ENCODE results near the gene PRKCZ. TPM values are rescaled to one million over a fixed set of nuclear protein-coding genes. Genes with fewer than 3 reads are reported as not detected.
"Not testable (repeated sequence)": the region's sequence is repeated elsewhere in the genome, so short reads cannot be mapped to it uniquely, and the experiment has no call there.

The PRKCZ gene
- total RNA-seq, 1 donor from 2014 or later = 41.6 TPM

GRCh38 chr1:2115008-2115641 lies 64.9 kb downstream of the PRKCZ start:
- DNase-seq (ENCODE audit: low spot score) = no peak

GRCh38 chr1:2115702-2116341 lies 65.6 kb downstream of the PRKCZ start:
- DNase-seq (ENCODE audit: low spot score) = no peak

GRCh38 chr1:2119886-2120285 lies 69.7 kb downstream of the PRKCZ start:
- no peak for DNase-seq (ENCODE audit: low spot score)

DNA sequence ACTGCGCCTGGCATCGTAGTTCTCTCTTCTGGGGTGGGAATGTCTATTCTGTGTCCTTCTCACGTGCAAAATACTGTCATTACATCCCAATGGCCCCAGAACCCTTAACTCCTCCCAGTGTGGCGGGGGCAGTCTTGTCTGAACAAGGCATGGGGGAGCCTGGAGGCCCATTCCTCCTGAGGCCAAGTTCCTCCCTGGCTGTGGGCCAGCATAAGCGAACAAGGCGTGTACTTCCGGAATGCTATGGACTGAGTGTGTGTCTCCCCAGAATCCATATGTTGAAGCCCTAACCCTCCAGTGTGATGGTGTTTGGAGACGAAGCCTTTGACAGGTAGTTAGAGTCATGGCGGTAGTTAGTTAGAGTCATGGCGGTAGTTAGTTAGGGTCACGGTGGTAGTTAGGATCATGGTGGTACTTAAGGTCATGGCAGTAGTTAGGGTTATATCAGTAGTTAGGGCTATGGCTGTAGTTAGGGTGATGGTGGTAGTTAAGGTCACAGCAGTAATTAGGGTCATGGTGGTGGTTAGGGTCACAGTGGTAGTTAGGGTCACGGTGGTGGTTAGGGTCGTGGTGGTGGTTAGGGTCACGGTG lies 71.0 kb downstream of the PRKCZ start:
- no peak for DNase-seq (ENCODE audit: low spot score)

DNA sequence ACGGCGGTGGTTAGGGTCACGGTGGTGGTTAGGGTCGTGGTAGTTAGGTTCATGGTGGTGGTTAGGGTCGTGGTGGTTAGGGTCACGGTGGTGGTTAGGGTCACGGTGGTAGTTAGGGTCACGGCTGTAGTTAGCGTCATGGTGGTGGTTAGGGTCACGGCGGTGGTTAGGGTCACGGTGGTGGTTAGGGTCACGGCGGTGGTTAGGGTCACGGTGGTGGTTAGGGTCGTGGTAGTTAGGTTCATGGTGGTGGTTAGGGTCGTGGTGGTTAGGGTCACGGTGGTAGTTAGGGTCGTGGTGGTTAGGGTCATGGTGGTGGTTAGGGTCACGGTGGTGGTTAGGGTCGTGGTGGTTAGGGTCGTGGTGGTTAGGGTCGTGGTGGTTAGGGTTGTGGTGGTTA lies 71.6 kb downstream of the PRKCZ start:
- not testable (repeated sequence) for DNase-seq (ENCODE audit: low spot score)

- no peak for DNase-seq (ENCODE audit: low spot score)
Observed at GRCh38 chr1:2124446-2125198, 74.4 kb downstream of the PRKCZ start.

DNA sequence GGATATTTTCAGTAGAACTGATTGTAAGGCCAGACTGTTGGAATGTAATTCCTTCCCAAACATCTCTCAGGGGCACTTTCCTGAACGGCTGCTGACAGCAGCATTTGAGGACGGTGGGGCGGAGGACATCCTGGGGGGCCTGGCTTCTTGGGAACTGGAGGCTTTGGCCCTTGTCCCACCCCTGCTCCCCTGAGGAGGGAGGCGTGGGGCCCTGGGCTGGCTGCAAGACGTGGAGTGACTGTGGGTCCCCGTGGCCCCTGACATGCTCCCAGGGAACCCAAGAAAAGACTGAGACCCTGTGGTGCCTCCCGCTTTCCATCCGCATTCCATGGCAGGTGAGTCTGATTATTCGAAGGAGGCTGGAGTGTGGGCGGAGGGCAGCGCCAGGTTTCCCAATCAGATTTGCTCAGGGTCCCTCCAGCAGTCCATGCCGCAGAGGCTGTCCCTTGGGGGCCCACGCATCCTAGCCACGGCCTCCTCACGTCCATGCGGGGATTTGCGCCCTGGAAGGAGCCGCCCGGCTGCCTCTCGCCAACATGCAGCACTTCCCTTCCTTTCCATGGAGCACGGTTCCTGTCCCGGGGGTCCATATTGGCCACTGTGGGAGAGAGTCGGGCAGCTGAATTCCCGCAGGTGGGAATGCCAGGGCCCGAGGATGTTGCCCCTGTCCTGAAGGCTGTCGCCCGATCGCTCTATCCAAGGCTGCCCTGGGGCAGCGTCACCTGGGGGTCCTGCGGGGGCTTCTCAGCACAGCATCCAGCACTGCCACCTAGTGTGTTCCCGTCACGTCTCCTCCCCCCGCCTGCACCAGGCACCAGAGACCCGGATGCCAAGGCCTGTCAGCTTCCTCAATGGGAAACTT lies 75.4 kb downstream of the PRKCZ start:
- DNase-seq (ENCODE audit: low spot score) = no peak

DNA sequence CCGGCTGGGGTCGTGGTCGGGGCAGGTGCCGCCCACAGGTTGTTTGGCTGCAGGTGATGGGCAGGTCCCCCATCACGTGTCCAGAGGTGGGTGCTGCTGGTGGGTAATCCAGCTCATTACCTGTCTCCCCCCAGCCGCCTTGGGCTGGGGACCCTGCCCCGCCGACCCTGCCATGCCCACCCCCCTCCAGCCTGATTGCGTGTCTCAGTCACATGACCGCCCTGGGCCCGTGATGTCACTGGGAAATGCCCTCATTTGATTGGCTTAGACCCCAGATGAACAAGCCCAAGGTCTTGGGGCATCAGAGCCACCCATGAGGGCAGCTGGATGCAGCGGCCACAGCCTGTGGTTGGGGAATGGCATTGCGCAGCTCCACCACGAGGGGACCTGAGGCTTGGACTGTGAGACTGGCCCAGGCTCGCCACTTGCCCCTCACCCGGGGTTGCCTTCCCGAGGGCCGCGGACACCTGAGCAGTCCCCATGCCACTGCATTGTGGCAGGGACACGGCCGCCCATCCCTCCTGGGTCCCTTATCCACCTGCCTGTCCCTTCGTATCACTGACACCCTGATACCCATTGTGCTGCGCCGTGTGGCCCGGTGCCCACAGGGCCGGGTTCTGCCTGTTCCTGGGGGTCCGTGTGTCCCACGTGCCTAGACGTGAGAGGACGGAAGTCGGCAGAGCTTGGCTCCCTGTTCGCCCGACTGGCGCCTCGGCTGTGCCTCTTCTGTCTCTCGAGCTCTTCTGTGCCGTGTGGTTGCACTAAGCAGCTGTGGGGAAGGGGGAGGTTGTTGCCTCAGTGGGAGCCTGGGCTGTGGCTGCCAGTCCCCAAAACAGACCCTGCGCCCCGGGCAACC lies 76.3 kb downstream of the PRKCZ start:
- no peak for DNase-seq (ENCODE audit: low spot score)

GRCh38 chr1:2127187-2128145 lies 77.3 kb downstream of the PRKCZ start:
- no peak for DNase-seq (ENCODE audit: low spot score)

DNA sequence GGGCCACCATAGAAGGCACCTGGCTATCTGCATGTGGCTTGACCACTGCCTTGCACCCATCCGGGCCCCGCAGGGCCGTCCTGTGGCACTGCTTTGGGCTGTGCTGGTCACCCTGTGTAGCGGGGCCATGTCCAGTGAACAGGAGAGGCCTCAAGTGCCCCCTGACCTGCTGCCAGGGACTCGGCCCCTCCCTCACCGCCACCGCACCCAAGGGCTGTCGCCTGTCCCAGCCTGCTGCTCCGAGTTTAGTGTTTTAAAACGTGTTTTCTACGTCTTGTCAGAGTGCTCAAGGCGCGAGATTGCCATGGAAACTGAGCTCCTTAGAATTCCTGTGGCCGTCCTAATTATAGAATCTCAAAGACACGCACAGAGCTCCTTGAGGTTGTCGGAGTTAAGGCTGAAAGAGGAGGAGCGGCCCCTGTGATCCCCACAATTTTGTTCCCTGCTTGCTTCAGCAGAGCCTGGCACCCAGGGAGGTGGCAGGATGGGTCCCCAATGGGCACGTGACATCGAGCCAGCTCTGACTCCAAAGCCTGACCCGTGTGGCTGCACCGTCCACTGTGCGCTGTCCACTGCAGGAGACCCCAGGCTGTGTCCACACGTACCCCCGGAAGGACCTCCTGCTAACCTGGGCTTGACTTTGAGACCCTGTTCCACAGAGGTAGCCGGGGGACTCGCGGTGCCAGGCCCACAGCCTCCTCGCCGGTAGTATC lies 78.1 kb downstream of the PRKCZ start:
- DNase-seq (ENCODE audit: low spot score) = no peak

DNA sequence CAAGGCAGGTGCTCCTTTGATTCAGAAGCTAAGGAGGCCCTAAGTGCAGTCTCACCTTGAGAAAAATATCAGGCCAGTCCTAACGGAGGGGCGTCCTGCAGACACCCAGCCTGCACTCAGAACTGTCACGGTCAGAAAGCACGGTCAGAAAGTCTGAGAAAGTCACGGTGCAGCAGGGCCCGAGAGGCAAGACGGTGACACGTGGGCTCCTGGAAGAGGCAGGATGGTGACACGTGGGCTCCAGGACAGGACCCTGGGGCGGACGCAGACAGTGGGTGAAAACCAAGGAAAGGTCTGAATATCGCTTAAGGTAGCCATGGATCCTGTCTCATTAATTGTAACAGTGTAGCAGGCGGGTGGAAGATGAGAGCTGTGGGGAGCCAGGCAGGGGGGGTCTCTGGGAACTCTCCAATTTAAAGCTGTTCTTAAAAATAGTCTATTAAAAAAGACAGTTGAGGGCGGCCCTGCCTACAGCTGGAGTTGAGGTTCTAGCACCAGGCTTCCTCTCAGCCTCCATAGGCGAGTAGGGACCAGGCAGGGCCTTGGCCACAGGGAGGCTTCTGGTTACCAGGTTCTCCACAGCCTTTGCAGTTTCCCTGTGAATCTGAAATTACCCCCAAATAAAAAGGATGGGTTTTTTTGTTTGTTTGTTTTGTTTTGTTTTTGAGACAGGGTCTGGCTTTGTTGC lies 79.2 kb downstream of the PRKCZ start:
- DNase-seq (ENCODE audit: low spot score) = no peak

DNA sequence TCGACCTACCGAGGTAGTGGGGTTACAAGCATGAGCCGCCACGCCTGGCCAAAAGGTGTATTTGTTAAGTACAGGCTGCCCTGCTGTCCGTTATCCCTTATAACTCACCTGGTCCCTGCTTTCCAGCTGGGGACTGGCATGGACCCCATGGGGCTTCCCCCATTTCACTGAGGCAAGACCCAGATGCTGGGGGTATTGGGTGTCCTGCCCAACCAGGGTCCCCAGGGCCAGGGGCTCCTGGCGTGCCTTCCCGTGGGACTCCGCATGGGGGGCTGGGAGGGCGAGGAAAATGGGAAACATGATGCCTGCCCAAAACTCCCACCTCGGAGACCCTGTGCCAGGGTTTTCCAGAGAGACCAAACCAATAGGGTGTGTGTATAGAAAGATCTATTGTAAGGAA lies 79.9 kb downstream of the PRKCZ start:
- no peak for DNase-seq (ENCODE audit: low spot score)

- DNase-seq (ENCODE audit: low spot score) = no peak
Observed at GRCh38 chr1:2130871-2131289, 80.7 kb downstream of the PRKCZ start.

GRCh38 chr1:2132222-2133038 lies 82.2 kb downstream of the PRKCZ start:
- no peak for DNase-seq (ENCODE audit: low spot score)

DNA sequence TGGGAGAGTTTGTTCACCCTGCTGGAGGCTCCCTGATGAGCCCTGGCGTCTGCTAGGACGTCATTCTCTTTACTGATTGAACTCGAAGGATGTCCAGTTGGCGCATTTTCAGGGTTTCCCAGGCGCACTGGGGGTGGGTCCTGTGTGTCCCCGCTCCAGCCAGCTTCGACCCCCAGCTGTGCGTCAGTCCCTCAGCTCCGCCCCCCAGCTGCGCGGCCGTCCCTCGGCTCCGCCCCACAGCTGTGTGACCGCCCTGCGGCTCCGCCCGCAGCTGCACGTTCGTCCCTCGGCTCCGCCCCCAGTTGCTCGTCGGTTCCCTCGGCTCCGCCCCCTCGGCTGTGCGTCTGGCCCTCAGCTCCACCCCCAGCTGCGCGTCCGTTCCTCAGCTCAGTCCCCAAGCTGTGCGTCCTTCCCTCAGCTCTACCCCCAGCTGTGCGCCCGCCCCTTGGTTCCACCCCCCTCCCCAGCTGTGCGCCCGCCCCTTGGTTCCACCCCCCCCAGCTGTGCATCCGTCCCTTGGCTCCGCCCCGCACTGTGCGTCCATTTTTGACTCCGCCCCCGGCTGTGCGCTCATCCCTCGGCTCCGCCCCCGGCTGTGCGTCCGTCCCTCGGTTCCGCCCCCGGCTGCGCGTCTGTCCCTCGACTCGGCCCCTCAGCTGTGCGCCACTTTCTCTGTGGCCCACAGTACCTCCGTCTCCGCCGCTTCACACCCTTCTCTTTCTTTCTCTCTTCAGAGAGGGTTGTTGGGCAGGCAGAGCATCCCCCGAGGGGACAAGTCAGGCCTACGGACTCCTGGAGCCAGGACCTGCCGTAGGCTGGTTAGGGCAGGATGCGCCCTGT lies 83.0 kb downstream of the PRKCZ start:
- DNase-seq (ENCODE audit: low spot score) = peak; percentile 98

DNA sequence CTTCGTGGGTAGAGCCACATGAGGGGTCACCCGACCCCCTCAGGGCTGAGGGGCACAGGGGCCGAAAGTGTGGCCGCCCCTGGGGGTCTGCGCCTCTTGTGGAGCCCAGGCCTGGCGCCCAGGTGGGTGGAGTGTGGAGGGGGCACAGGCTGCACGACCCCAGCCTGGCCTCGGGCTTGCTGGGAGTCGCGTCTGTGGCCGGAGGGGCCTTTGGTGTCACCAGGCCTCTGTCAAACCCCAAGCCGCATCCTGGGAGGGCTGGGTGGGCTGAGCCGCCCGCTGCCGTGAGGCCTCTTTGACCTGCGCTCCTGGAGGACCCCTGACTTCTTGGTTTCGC lies 83.6 kb downstream of the PRKCZ start:
- DNase-seq (ENCODE audit: low spot score) = no peak

DNA sequence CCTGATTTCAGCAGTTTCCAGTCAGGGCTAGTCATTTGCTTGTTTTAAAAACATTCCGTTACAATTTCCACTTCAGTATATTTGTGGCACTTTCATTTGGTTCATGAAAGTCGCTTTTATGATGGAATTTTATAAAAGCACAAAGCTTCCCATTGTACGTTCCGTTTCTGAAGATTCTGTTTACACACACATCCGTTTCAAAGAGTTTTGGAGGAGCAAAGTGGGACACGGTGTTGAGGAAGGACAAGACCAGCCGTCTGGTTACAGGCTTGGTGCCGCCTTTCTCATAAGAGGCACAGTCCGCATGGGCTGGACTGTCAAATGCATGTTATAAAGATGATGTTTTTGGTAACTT lies 84.0 kb downstream of the PRKCZ start:
- no peak for DNase-seq (ENCODE audit: low spot score)
